Fibroblast of lung (primary cell): ENCODE results near the gene TMC3. TPM values are rescaled to one million over a fixed set of nuclear protein-coding genes. Genes with fewer than 3 reads are reported as not detected.

Experiments
- DNase-seq, 2 donors: peaks; one replicate each; pipeline versions ENCODE4 v3.0.0 to v3.0.0-alpha.2; 2010; ENCODE audit warnings: low read depth in 2 of 2
- H2AFZ ChIP-seq: 2 replicates; pipeline ENCODE4 v1.5.1; 2012; ENCODE audit warnings: low read length, control low read depth, inconsistent platforms
- H3K27ac ChIP-seq: 2 replicates; pipeline ENCODE4 v1.5.1; 2011; ENCODE audit warnings: low read length, control low read depth; ENCODE audit not compliant: insufficient read depth
- H3K27me3 ChIP-seq: 2 replicates; pipeline ENCODE4 v1.5.1; 2011; ENCODE audit warnings: mild to moderate bottlenecking, low read length; ENCODE audit not compliant: control insufficient read depth, insufficient read depth
- H3K36me3 ChIP-seq: 2 replicates; pipeline ENCODE4 v1.5.1; 2011; ENCODE audit warnings: low read length; ENCODE audit not compliant: control insufficient read depth, insufficient read depth
- H3K4me1 ChIP-seq: 2 replicates; pipeline ENCODE4 v1.5.1; 2011; ENCODE audit warnings: low read length; ENCODE audit not compliant: control insufficient read depth, insufficient read depth; ENCODE audit errors: extremely low read depth
- H3K4me2 ChIP-seq: 2 replicates; pipeline ENCODE4 v1.5.1; 2011; ENCODE audit warnings: low read length, control low read depth; ENCODE audit not compliant: insufficient read depth; ENCODE audit errors: extremely low read depth
- H3K4me3 ChIP-seq, 4 experiments: fragments of 200-600 bp in 1 of 4; sonication (generic) in 1 of 4; replicated peaks in 1 of 4; 2 replicates each; pipeline ENCODE4 v1.5.1; 2011 to 2016; ENCODE audit warnings: low read length in 4 of 4, low read depth in 3 of 4, mild to moderate bottlenecking in 3 of 4, control low read depth in 2 of 4, inconsistent platforms in 1 of 4, mixed read lengths in 1 of 4; ENCODE audit not compliant: insufficient read depth in 1 of 4; ENCODE audit errors: control extremely low read depth in 1 of 4
- H3K79me2 ChIP-seq: 2 replicates; pipeline ENCODE4 v1.5.1; 2012; ENCODE audit warnings: mild to moderate bottlenecking, low read length, inconsistent platforms; ENCODE audit not compliant: control insufficient read depth, insufficient read depth
- H3K9ac ChIP-seq: 2 replicates; pipeline ENCODE4 v1.5.1; 2011; ENCODE audit warnings: mild to moderate bottlenecking, low read length, control low read depth; ENCODE audit not compliant: insufficient read depth
- H3K9me3 ChIP-seq: 2 replicates; pipeline ENCODE4 v1.5.1; 2012; ENCODE audit warnings: low read depth, low read length; ENCODE audit not compliant: control insufficient read depth, insufficient read depth
- H4K20me1 ChIP-seq: 2 replicates; pipeline ENCODE4 v1.5.1; 2011; ENCODE audit warnings: low read length; ENCODE audit not compliant: control insufficient read depth, insufficient read depth; ENCODE audit errors: extremely low read depth
- EZH2 ChIP-seq: IDR thresholded peaks from 2 replicates; pipeline ENCODE4 v1.5.1; 2012; ENCODE audit warnings: low read length, control low read depth, mild to moderate bottlenecking; ENCODE audit errors: missing control alignments
- polyA plus RNA-seq, 2 donors: library from polyadenylated mRNA; depleted of rRNA in 1 of 2; stranded (reverse) in 1 of 2; unstranded in 1 of 2; fragments of >200 nt; gene quantifications; 2 replicates each; pipeline ENCODE4 v1.2.1, GENCODE V29; 2011 to 2012; ENCODE audit warnings: missing spikeins in 1 of 2
- total RNA-seq: library from RNA; depleted of rRNA; stranded (reverse); fragments of >200 nt; gene quantifications from 2 replicates; pipeline ENCODE4 v1.2.1, GENCODE V29; 2014
- TF ChIP-seq, protein P1 (sequence below), 2 donors: IDR thresholded peaks in 1 of 2; conservative IDR thresholded peaks in 1 of 2; 1 replicate in 1 of 2; 2 replicates in 1 of 2; pipeline ENCODE4 v1.5.1; 2011 to 2012; ENCODE audit warnings: low read length in 2 of 2, control low read depth in 1 of 2, inconsistent platforms in 1 of 2, low read depth in 1 of 2, mild to moderate bottlenecking in 1 of 2

Gene TMC3
- total and polyA plus RNA-seq, 2 donors (not counting 1 experiment from before 2014, with no cell fraction given) = not detected

DNA sequence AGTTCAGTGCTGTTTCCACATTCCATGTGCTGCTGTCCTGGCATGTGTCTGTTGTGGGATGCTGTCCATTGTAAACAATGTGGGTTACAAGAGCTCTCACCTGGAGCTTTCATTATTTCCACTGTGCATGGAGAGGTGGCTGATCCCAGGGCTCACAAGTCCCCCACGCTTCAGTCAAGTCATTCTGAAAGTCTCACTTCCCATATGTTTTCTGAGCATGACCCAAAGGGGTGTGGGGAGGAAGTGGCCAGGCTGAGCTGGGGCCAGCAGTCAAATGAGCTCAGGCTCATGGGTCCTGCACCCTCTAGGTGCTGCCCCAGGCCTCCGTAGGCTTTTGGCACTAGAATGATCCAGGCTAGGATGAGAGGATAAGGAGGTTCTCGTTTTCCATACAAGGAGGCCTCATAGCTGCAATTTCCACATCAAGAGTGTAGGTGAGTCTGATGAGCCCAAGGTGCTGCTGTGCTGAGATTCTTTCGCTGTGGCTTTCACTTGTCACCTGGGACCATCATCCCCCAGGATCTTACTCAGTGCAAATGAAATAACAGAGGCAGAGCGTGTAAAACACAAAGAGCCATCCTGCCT, 72.1 kb downstream of the TMC3 start:
- Histone ChIP-seq H4K20me1 (no peaks in the 10 kb centered on the region), H3K79me2 (no peaks in the 10 kb centered on the region), H2AFZ (no peak overlapping the region), H3K4me1 (peaks cover 6% of the 10 kb centered on the region), H3K27me3 (no peaks in the 10 kb centered on the region), H3K4me3 (no peak overlapping the region), H3K9me3 (no peaks in the 10 kb centered on the region), H3K9ac (no peak overlapping the region), H3K4me2 (no peak overlapping the region), H3K36me3 (no peaks in the 10 kb centered on the region), H3K27ac (no peak overlapping the region)
- DNase-seq = no peak
- TF ChIP-seq, protein P1, sequence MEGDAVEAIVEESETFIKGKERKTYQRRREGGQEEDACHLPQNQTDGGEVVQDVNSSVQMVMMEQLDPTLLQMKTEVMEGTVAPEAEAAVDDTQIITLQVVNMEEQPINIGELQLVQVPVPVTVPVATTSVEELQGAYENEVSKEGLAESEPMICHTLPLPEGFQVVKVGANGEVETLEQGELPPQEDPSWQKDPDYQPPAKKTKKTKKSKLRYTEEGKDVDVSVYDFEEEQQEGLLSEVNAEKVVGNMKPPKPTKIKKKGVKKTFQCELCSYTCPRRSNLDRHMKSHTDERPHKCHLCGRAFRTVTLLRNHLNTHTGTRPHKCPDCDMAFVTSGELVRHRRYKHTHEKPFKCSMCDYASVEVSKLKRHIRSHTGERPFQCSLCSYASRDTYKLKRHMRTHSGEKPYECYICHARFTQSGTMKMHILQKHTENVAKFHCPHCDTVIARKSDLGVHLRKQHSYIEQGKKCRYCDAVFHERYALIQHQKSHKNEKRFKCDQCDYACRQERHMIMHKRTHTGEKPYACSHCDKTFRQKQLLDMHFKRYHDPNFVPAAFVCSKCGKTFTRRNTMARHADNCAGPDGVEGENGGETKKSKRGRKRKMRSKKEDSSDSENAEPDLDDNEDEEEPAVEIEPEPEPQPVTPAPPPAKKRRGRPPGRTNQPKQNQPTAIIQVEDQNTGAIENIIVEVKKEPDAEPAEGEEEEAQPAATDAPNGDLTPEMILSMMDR (conservative IDR thresholded peaks at IDR 0.05 in 1 of 2, IDR thresholded peaks at IDR 0.05 in 1 of 2; ENCODE audit: low read depth in 1 of 2, low read length in 2 of 2) = no peak

DNA sequence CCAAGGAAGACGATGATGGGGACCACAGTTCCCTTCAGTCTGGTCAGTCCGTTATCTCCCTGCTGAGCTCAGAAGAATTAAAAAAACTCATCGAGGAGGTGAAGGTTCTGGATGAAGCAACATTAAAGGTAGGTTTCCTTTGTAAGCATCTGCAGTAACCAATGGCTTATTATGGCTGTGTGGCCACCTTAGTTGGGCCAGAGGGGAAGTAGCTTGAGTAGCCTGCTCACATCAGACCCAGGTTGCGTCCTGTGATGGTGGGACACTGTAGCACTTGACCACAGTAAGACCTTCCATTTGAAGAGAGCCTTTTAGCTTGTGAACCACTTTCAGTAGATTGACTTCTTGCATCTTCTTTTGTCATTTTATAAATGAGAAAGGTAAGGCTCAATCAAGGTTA, 72.6 kb downstream of the TMC3 start:
- DNase-seq = no peak
- no peaks in the 10 kb centered on the region for H4K20me1 ChIP-seq
- TF ChIP-seq EZH2 = no peak
- TF ChIP-seq, protein P1 (conservative IDR thresholded peaks at IDR 0.05 in 1 of 2, IDR thresholded peaks at IDR 0.05 in 1 of 2; ENCODE audit: low read depth in 1 of 2, low read length in 2 of 2) = no peak
- no peaks in the 10 kb centered on the region for H3K27me3 ChIP-seq
- no peak overlapping the region for H3K9ac ChIP-seq
- H3K9me3 ChIP-seq = no peaks in the 10 kb centered on the region
- H3K27ac ChIP-seq = no peak overlapping the region
- H3K4me3 ChIP-seq = no peak overlapping the region
- no peak overlapping the region for H3K4me2 ChIP-seq
- H2AFZ ChIP-seq = no peak overlapping the region
- H3K4me1 ChIP-seq = peaks cover 6% of the 10 kb centered on the region
- no peaks in the 10 kb centered on the region for H3K36me3 ChIP-seq
- no peaks in the 10 kb centered on the region for H3K79me2 ChIP-seq

DNA sequence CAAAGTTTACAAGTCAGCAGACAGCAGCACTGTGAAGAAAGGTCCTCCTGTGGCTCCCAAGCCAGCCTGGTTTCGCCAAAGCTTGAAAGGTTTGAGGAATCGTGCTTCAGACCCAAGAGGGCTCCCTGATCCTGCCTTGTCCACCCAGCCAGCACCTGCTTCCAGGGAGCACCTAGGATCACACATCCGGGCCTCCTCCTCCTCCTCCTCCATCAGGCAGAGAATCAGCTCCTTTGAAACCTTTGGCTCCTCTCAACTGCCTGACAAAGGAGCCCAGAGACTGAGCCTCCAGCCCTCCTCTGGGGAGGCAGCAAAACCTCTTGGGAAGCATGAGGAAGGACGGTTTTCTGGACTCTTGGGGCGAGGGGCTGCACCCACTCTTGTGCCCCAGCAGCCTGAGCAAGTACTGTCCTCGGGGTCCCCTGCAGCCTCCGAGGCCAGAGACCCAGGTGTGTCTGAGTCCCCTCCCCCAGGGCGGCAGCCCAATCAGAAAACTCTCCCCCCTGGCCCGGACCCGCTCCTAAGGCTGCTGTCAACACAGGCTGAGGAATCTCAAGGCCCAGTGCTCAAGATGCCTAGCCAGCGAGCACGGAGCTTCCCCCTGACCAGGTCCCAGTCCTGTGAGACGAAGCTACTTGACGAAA, 74.3 kb downstream of the TMC3 start:
- Histone ChIP-seq H3K27me3 (no peaks in the 10 kb centered on the region), H3K4me1 (peaks cover 6% of the 10 kb centered on the region), H3K36me3 (no peaks in the 10 kb centered on the region), H3K4me2 (no peak overlapping the region), H3K9ac (no peak overlapping the region), H3K79me2 (no peaks in the 10 kb centered on the region), H3K27ac (no peak overlapping the region), H4K20me1 (no peaks in the 10 kb centered on the region), H3K9me3 (no peaks in the 10 kb centered on the region), H2AFZ (no peak overlapping the region), H3K4me3 (no peak overlapping the region)
- TF ChIP-seq EZH2 = no peak
- TF ChIP-seq, protein P1 (conservative IDR thresholded peaks at IDR 0.05 in 1 of 2, IDR thresholded peaks at IDR 0.05 in 1 of 2; ENCODE audit: low read depth in 1 of 2, low read length in 2 of 2) = no peak
- DNase-seq = no peak
